PC-9 (cell line): ENCODE results near the gene ARHGAP6. TPM values are rescaled to one million over a fixed set of nuclear protein-coding genes. Genes with fewer than 3 reads are reported as not detected.

Source experiments
- BruUV-seq: library from RNA; stranded (reverse); fragments of 400-500 nt; replicated peaks from 2 replicates; lab custom pipeline; 2021; lab: Mats Ljungman, UMichigan
- CTCF ChIA-PET: fragments of 300-600 bp; sonication (Branson Sonifier 250); formaldehyde crosslinking; loops from one replicate; lab custom pipeline; 2022; ENCODE audit warnings: antibody characterized with exemption; lab: Charles Lee
- POLR2A ChIA-PET: fragments of 300-600 bp; sonication (Branson Sonifier 250); formaldehyde crosslinking; loops from one replicate; lab custom pipeline; 2022; ENCODE audit warnings: antibody characterized with exemption; ENCODE audit not compliant: unreplicated experiment; lab: Charles Lee
- DNase-seq, 2 experiments: peaks; one replicate each; pipeline versions ENCODE4 v3.0.0 to v3.0.0-alpha.2; 2015 to 2022; ENCODE audit warnings: mixed read lengths in 1 of 2
- H2AFZ ChIP-seq: fragments of 200-600 bp; sonication (generic); 2 replicates; pipeline ENCODE4 v1.8.1; 2017; ENCODE audit warnings: antibody characterized with exemption
- H3F3A ChIP-seq: fragments of 200-600 bp; sonication (generic); 2 replicates; pipeline ENCODE4 v1.8.1; 2017; ENCODE audit warnings: antibody characterized with exemption, mild to moderate bottlenecking, low read depth; ENCODE audit not compliant: insufficient read depth
- H3K27ac ChIP-seq: fragments of 200-600 bp; sonication (generic); 2 replicates; pipeline ENCODE4 v1.6.1; 2016; ENCODE audit warnings: mixed run types
- H3K27me3 ChIP-seq: fragments of 200-600 bp; sonication (generic); 2 replicates; pipeline ENCODE4 v1.6.1; 2016; ENCODE audit warnings: low read depth, mixed run types; ENCODE audit not compliant: insufficient read depth
- H3K36me3 ChIP-seq: fragments of 200-600 bp; sonication (generic); 2 replicates; pipeline ENCODE4 v1.6.1; 2016; ENCODE audit warnings: low read depth, mixed run types
- H3K4me1 ChIP-seq: fragments of 200-600 bp; sonication (generic); replicated peaks from 2 replicates; pipeline ENCODE4 v1.6.1; 2016; ENCODE audit warnings: mixed run types; ENCODE audit not compliant: insufficient read depth
- H3K4me2 ChIP-seq: fragments of 200-600 bp; sonication (generic); 2 replicates; pipeline ENCODE4 v1.6.1; 2017; ENCODE audit warnings: mixed run types
- H3K4me3 ChIP-seq: fragments of 200-600 bp; sonication (generic); 2 replicates; pipeline ENCODE4 v1.6.1; 2016; ENCODE audit warnings: mixed run types
- H3K79me2 ChIP-seq: fragments of 200-600 bp; sonication (generic); 2 replicates; pipeline ENCODE4 v1.6.1; 2017; ENCODE audit warnings: low read depth, mixed run types
- H3K9me2 ChIP-seq: fragments of 200-600 bp; sonication (generic); 2 replicates; pipeline ENCODE4 v1.8.1; 2017; ENCODE audit warnings: mild to moderate bottlenecking; ENCODE audit not compliant: insufficient read depth
- H3K9me3 ChIP-seq: fragments of 200-600 bp; sonication (generic); 2 replicates; pipeline ENCODE4 v1.8.1; 2016; ENCODE audit warnings: low read depth; ENCODE audit not compliant: insufficient read depth
- H4K20me1 ChIP-seq: fragments of 200-600 bp; sonication (generic); 2 replicates; pipeline ENCODE4 v1.8.1; 2017; ENCODE audit not compliant: insufficient read depth
- CTCF ChIP-seq: fragments of 200-600 bp; sonication (generic); conservative IDR thresholded peaks from 2 replicates; pipeline ENCODE4 v1.6.1; 2017; ENCODE audit warnings: mixed run types, antibody characterized with exemption, mild to moderate bottlenecking, moderate library complexity
- EZH2 ChIP-seq: fragments of 200-600 bp; sonication (generic); IDR thresholded peaks from 2 replicates; pipeline ENCODE4 v1.8.0; 2017; ENCODE audit warnings: antibody characterized with exemption, low read depth
- intact Hi-C: fragments of 100-400 bp; cut with micrococcal nuclease; formaldehyde crosslinking; loops from one replicate; pipeline ENCODE4 v1.10.0; 2022; ENCODE audit not compliant: unreplicated experiment
- total RNA-seq: library from RNA; stranded (reverse); gene quantifications from 2 replicates; pipeline ENCODE4 v1.2.3, GENCODE V29; 2021

The ARHGAP6 gene
- total RNA-seq, 1 experiment from 2014 or later, result not detected

DNA sequence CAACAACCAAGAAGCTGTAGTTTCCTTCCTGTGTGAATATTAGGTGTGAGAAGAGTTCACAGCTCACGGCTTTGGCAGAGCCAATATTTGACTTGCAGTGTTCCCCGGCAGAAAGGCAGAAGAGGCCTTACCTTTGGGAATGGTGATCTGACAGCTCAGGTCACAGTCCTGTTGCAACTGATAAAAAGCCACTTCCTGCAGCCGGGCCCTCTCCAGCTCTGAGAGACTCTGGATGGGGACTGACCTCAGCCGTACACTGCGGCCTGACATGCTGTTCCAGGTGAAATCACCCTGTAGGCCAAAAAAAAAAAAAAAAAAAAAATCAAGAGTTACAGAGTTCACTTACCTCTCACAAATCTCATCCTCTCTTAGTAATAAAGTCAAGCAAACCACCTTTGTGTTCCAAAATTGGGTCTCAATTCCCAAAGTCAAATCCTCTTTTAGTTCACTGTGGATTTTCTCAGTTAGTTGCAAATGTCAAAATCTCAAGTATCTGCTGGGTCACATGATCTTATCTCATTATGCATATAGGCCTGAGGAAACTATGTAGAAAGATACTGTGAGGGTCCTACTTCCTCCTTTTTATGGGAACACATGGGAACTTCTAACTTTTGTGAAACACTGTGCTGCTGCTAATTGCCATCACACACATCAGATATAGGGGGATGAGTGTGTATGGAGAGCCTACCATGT is 411.2 kb downstream of the ARHGAP6 start:
- Histone ChIP-seq H3K9me3 (no peaks in the 10 kb centered on the region), H3K79me2 (no peaks in the 10 kb centered on the region), H4K20me1 (no peaks in the 10 kb centered on the region), H3K4me1 (no peaks in the 10 kb centered on the region), H3K9me2 (no peaks in the 10 kb centered on the region), H2AFZ (no peak overlapping the region), H3K27me3 (no peaks in the 10 kb centered on the region), H3K36me3 (no peaks in the 10 kb centered on the region), H3K27ac (no peak overlapping the region), H3K4me3 (no peak overlapping the region), H3F3A (no peaks in the 10 kb centered on the region), H3K4me2 (no peak overlapping the region)
- CTCF ChIA-PET, result interaction anchor here (0.6 kb wide), 1 partner anchor 84 kb away, joined by 9 read pairs; no protein-coding TSS in a partner anchor
- no peak for DNase-seq
- no TSS peak for BruUV-seq
- intact Hi-C loops, result no loop called here
- POLR2A ChIA-PET, result no interaction called here
- TF ChIP-seq CTCF (no peak), EZH2 (no peak)

DNA sequence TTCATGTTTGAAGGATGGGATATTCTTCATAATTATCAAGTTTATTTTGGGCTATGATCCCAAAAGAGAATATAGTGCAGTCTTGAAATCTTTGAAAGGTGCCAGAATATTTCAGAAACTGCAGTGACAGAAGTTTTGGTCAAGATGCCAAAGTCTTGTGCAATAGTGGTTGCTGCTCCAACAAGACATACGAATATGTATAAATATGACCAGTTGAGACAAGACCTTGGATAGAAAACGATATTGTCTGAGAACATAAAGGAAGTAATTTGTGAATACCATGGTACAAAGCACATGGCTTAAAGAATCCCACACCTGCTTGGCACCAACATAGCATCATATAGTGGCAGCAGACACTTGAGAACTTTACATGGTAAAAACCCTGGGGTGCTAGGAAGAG is 421.1 kb downstream of the ARHGAP6 start:
- DNase-seq, result no peak
- Histone ChIP-seq H3K27me3 (no peaks in the 10 kb centered on the region), H3K4me1 (no peaks in the 10 kb centered on the region), H3K4me3 (no peak overlapping the region), H2AFZ (no peak overlapping the region), H3K4me2 (no peak overlapping the region), H4K20me1 (no peaks in the 10 kb centered on the region), H3K9me2 (no peaks in the 10 kb centered on the region), H3K27ac (no peak overlapping the region), H3K36me3 (no peaks in the 10 kb centered on the region), H3K79me2 (no peaks in the 10 kb centered on the region), H3K9me3 (no peaks in the 10 kb centered on the region), H3F3A (no peaks in the 10 kb centered on the region)
- intact Hi-C loops, result no loop called here
- POLR2A ChIA-PET, result no interaction called here
- no TSS peak for BruUV-seq
- no peak for TF ChIP-seq CTCF
- TF ChIP-seq EZH2, result no peak
- CTCF ChIA-PET, result no interaction called here

DNA sequence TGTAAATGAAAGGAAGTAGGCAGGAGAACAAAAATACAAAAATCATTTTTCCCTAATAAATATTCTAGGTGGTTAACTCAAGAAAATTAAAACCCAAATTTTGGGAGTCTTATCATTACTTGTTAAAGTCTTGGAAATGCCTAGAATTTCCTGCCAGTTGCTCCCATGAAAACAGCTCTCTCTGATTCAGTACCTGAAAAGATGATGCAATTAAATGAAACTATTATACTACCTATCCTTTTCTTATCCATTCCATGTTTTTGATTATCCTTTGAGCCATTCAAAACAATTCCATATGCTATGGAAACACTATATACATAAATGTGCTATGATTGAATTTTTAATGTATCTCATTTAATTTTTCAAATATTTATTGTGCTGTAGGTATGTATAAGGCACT is 423.0 kb downstream of the ARHGAP6 start:
- H2AFZ ChIP-seq, result no peak overlapping the region
- H3K36me3 ChIP-seq, result no peaks in the 10 kb centered on the region
- no peaks in the 10 kb centered on the region for H3K9me2 ChIP-seq
- no peak overlapping the region for H3K4me3 ChIP-seq
- intact Hi-C loops, result no loop called here
- no peaks in the 10 kb centered on the region for H3F3A ChIP-seq
- H3K27me3 ChIP-seq, result no peaks in the 10 kb centered on the region
- no peaks in the 10 kb centered on the region for H3K4me1 ChIP-seq
- no peaks in the 10 kb centered on the region for H3K79me2 ChIP-seq
- ChIA-PET POLR2A (no interaction called here), CTCF (no interaction called here)
- H3K4me2 ChIP-seq, result no peak overlapping the region
- H3K27ac ChIP-seq, result no peak overlapping the region
- no peaks in the 10 kb centered on the region for H4K20me1 ChIP-seq
- no peak for DNase-seq
- no peaks in the 10 kb centered on the region for H3K9me3 ChIP-seq
- no TSS peak for BruUV-seq
- TF ChIP-seq CTCF, result no peak
- no peak for TF ChIP-seq EZH2
